ENCODE results near the gene TRAPPC8.

GRCh38 chr18:31901063-31901462 is 41.9 kb downstream of the TRAPPC8 start:
- no peak for TF ChIP-seq PKNOX1 (IDR thresholded peaks at IDR 0.05)
- TF ChIP-seq SUZ12 (IDR thresholded peaks at IDR 0.05): no peak
- TF ChIP-seq TARDBP (IDR thresholded peaks at IDR 0.05): no peak
- TF ChIP-seq ZNF384 (IDR thresholded peaks at IDR 0.05): no peak
- TF ChIP-seq HDGF (IDR thresholded peaks at IDR 0.05; ENCODE audit: borderline replicate concordance): no peak
- no peak for TF ChIP-seq FOXA1 (IDR thresholded peaks at IDR 0.05)
- TF ChIP-seq ELF4 (IDR thresholded peaks at IDR 0.05): no peak
- no peak for TF ChIP-seq SP1 (IDR thresholded peaks at IDR 0.05)
- no peak for TF ChIP-seq BHLHE40 (IDR thresholded peaks at IDR 0.05; ENCODE audit: borderline replicate concordance)
- no peak for TF ChIP-seq NFRKB (IDR thresholded peaks at IDR 0.05)
- no peak for TF ChIP-seq FOXM1 (IDR thresholded peaks at IDR 0.05; ENCODE audit: borderline replicate concordance)
- TF ChIP-seq CTBP1 (IDR thresholded peaks at IDR 0.05; ENCODE audit: borderline replicate concordance): no peak

Data from HEK293T (cell line).